Right renal pelvis (tissue), 4 donors: Measurements from ENCODE around the gene B3GAT1. TPM values are rescaled to one million over a fixed set of nuclear protein-coding genes. Genes with fewer than 3 reads are reported as not detected.

Experiments
- DNase-seq, 4 donors: peaks; one replicate each; pipeline ENCODE4 v3.0.0-alpha.2; 2013; ENCODE audit warnings: low read depth in 4 of 4, low spot score in 3 of 4, missing footprints in 1 of 4
- polyA plus RNA-seq, 4 donors: library from polyadenylated mRNA; unstranded; fragments of 120-200 nt; gene quantifications; one replicate each; pipeline ENCODE4 v1.2.1, GENCODE V29; 2013; ENCODE audit not compliant: insufficient read length in 4 of 4

Gene B3GAT1
- polyA plus RNA-seq, 4 donors: 3.3 to 3.8 (median 3.5) TPM

GRCh38 chr11:134442246-134442645 is 30.2 kb upstream of the B3GAT1 start:
- DNase-seq: no peak

GRCh38 chr11:134441706-134442105 is 29.7 kb upstream of the B3GAT1 start:
- DNase-seq: no peak

GRCh38 chr11:134441281-134441680 is 29.2 kb upstream of the B3GAT1 start:
- DNase-seq: no peak

- DNase-seq: no peak
Observed at GRCh38 chr11:134440851-134441250, 28.8 kb upstream of the B3GAT1 start.

GRCh38 chr11:134438542-134439537 is 26.8 kb upstream of the B3GAT1 start:
- peak in 1 of 4 donors; percentile 0 for DNase-seq

GRCh38 chr11:134437821-134438220 is 25.8 kb upstream of the B3GAT1 start:
- DNase-seq: no peak

GRCh38 chr11:134436781-134437180 is 24.7 kb upstream of the B3GAT1 start:
- no peak for DNase-seq

- DNase-seq: no peak
Observed at GRCh38 chr11:134433806-134434205, 21.8 kb upstream of the B3GAT1 start.

- no peak for DNase-seq
Observed at GRCh38 chr11:134433251-134433650, 21.2 kb upstream of the B3GAT1 start.

- no peak for DNase-seq
Observed at GRCh38 chr11:134432776-134433175, 20.7 kb upstream of the B3GAT1 start.

- no peak for DNase-seq
Observed at GRCh38 chr11:134429106-134429505, 17.1 kb upstream of the B3GAT1 start.

GRCh38 chr11:134425816-134426536 is 13.9 kb upstream of the B3GAT1 start:
- no peak for DNase-seq

- no peak for DNase-seq
Observed at GRCh38 chr11:134425413-134425812, 13.4 kb upstream of the B3GAT1 start.

GRCh38 chr11:134423106-134423505 is 11.1 kb upstream of the B3GAT1 start:
- no peak for DNase-seq

GRCh38 chr11:134417871-134418840 is 6.1 kb upstream of the B3GAT1 start:
- peak in 3 of 4 donors; percentile 50 to 61 (median 55) for DNase-seq

- DNase-seq: no peak
Observed at GRCh38 chr11:134416726-134417125, 4.7 kb upstream of the B3GAT1 start.

- no peak for DNase-seq
Observed at GRCh38 chr11:134414766-134415765, 3.0 kb upstream of the B3GAT1 start.

- no peak for DNase-seq
Observed at GRCh38 chr11:134413826-134414731, 2.0 kb upstream of the B3GAT1 start.
